GM18909 (cell line): Measurements from ENCODE around the gene SUN1.
"Not testable (repeated sequence)": the region's sequence is repeated elsewhere in the genome, so short reads cannot be mapped to it uniquely, and the experiment has no call there.

ENCODE experiments used
- ATAC-seq: cut with Tn5 transposase; IDR thresholded peaks from one replicate; pipeline ENCODE4 v1.9.1; 2021; ENCODE audit warnings: mild to moderate bottlenecking; ENCODE audit not compliant: unreplicated experiment, poor library complexity

Gene SUN1

GRCh38 chr7:831596-832166 is 595 bp upstream of the SUN1 start:
- ATAC-seq = peak; percentile 70

- no peak for ATAC-seq
Observed at GRCh38 chr7:832968-833424, 720 bp downstream of the SUN1 start.

- ATAC-seq = no peak
Observed at GRCh38 chr7:833601-834258, 1.5 kb downstream of the SUN1 start.

GRCh38 chr7:834277-834676 is 2.0 kb downstream of the SUN1 start:
- ATAC-seq = no peak

- no peak for ATAC-seq
Observed at GRCh38 chr7:835021-835420, 2.7 kb downstream of the SUN1 start.

GRCh38 chr7:835485-836401 is 3.5 kb downstream of the SUN1 start:
- ATAC-seq = no peak

- no peak for ATAC-seq
Observed at GRCh38 chr7:836429-836828, 4.2 kb downstream of the SUN1 start.

GRCh38 chr7:837001-837400 is 4.7 kb downstream of the SUN1 start:
- ATAC-seq = no peak

- no peak for ATAC-seq
Observed at GRCh38 chr7:840001-840600, 7.8 kb downstream of the SUN1 start.

GRCh38 chr7:841943-842342 is 9.7 kb downstream of the SUN1 start:
- no peak for ATAC-seq

GRCh38 chr7:842431-843031 is 10.3 kb downstream of the SUN1 start:
- ATAC-seq = no peak

GRCh38 chr7:843230-843629 is 11.0 kb downstream of the SUN1 start:
- ATAC-seq = no peak

- ATAC-seq = no peak
Observed at GRCh38 chr7:844043-844442, 11.8 kb downstream of the SUN1 start.

GRCh38 chr7:844514-844913 is 12.2 kb downstream of the SUN1 start:
- ATAC-seq = no peak

- no peak for ATAC-seq
Observed at GRCh38 chr7:845091-845490, 12.8 kb downstream of the SUN1 start.

- ATAC-seq = no peak
Observed at GRCh38 chr7:845731-846130, 13.5 kb downstream of the SUN1 start.

- not testable (repeated sequence) for ATAC-seq
Observed at GRCh38 chr7:846958-847650, 14.8 kb downstream of the SUN1 start.

- ATAC-seq = not testable (repeated sequence)
Observed at GRCh38 chr7:847728-848127, 15.5 kb downstream of the SUN1 start.

GRCh38 chr7:849145-849544 is 16.9 kb downstream of the SUN1 start:
- ATAC-seq = no peak

GRCh38 chr7:849781-850180 is 17.5 kb downstream of the SUN1 start:
- no peak for ATAC-seq
